SW 1271 (cell line): ENCODE results near the gene FABP6.
A peak's percentile ranks its signal among the peaks of the same experiment; 100 is the strongest.
"Not testable (repeated sequence)": the region's sequence is repeated elsewhere in the genome, so short reads cannot be mapped to it uniquely, and the experiment has no call there.

Experiments used
- DNase-seq, 2 experiments: peaks; one replicate each; lab custom pipeline; 2025; lab: John Stamatoyannopoulos, UW

Gene FABP6

GRCh38 chr5:160229190-160229742 lies at the start of gene FABP6:
Gene FABP6, plus strand, starts transcription at chr5:160229506. Its CDS starts 52 bp downstream, at chr5:160229558.
- DNase-seq = no peak

- no peak for DNase-seq
These were observed 48.4 kb upstream of the FABP6 start for GRCh38 chr5:160180931-160181330.

GRCh38 chr5:160181965-160182622 lies 47.2 kb upstream of the FABP6 start:
- DNase-seq = no peak

GRCh38 chr5:160183075-160183474 lies 46.2 kb upstream of the FABP6 start:
- no peak for DNase-seq

GRCh38 chr5:160185626-160186360 lies 43.5 kb upstream of the FABP6 start:
- no peak for DNase-seq

GRCh38 chr5:160186480-160186879 lies 42.8 kb upstream of the FABP6 start:
- DNase-seq = no peak

GRCh38 chr5:160187091-160187490 lies 42.2 kb upstream of the FABP6 start:
- no peak for DNase-seq

- peak in 1 of 2 experiments; percentile 51 for DNase-seq
These were observed 40.9 kb upstream of the FABP6 start for GRCh38 chr5:160188141-160189015.

GRCh38 chr5:160192424-160192823 lies 36.9 kb upstream of the FABP6 start:
- DNase-seq = no peak

GRCh38 chr5:160193076-160193475 lies 36.2 kb upstream of the FABP6 start:
- DNase-seq = not testable (repeated sequence)

GRCh38 chr5:160193790-160194189 lies 35.5 kb upstream of the FABP6 start:
- DNase-seq = not testable (repeated sequence)

GRCh38 chr5:160197341-160198144 lies 31.8 kb upstream of the FABP6 start:
- no peak for DNase-seq

- DNase-seq = no peak
These were observed 31.2 kb upstream of the FABP6 start for GRCh38 chr5:160198146-160198545.

GRCh38 chr5:160198841-160199409 lies 30.4 kb upstream of the FABP6 start:
- no peak for DNase-seq

GRCh38 chr5:160199410-160199911 lies 29.8 kb upstream of the FABP6 start:
- DNase-seq = peak in 1 of 2 experiments; percentile 52

- DNase-seq = no peak
These were observed 22.2 kb upstream of the FABP6 start for GRCh38 chr5:160207061-160207460.

GRCh38 chr5:160209917-160210316 lies 19.4 kb upstream of the FABP6 start:
- no peak for DNase-seq

GRCh38 chr5:160210606-160211005 lies 18.7 kb upstream of the FABP6 start:
- DNase-seq = no peak

GRCh38 chr5:160211352-160211751 lies 18.0 kb upstream of the FABP6 start:
- DNase-seq = no peak

- no peak for DNase-seq
These were observed 15.8 kb upstream of the FABP6 start for GRCh38 chr5:160213537-160213936.

- DNase-seq = no peak
These were observed 9.9 kb upstream of the FABP6 start for GRCh38 chr5:160219356-160219755.
